ENCODE data around the gene SMYD3. TPM values are rescaled to one million over a fixed set of nuclear protein-coding genes. Genes with fewer than 3 reads are reported as not detected.

SMYD3 gene
- total and polyA plus RNA-seq, 9 donors = 10.8 to 24.0 (median 13.7) TPM

DNA sequence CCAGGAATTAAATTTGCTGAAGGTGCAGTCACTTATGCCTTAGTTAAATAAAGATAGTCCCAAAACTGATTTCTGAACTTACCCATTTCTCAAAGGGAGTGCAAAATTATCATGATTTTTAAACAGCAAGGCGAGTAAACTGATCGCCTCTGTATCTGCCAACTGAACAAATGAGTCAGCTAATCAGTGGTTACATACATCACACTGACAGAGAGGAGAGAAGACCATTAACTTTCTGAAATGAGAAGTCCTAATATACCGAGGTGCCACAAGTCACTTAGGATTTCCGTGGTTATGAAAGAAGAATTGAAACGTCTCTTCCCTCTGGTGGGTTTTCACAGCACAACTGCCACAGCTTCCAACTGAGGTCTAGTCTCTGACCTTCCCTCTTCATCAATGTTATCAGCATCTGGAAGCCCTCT is 400.7 kb downstream of the SMYD3 start:
- no peaks in the 10 kb centered on the region for H3K36me3 ChIP-seq
- no peak overlapping the region for H3K4me3 ChIP-seq
- WGBS, 3 donors = 90 to 92% (median 92%) methylated on average over 5 of the region's 5 CpGs
- H3K4me1 ChIP-seq (ENCODE audit: insufficient read depth) = no peaks in the 10 kb centered on the region
- no peak for DNase-seq
- no peak overlapping the region for H3K27ac ChIP-seq
- no peaks in the 10 kb centered on the region for H3K27me3 ChIP-seq
- intact Hi-C loops (cut with DNase I) = no loop called here
- H3K9me3 ChIP-seq = no peaks in the 10 kb centered on the region
- TF ChIP-seq POLR2A (IDR thresholded peaks at IDR 0.05) = no peak
- TF ChIP-seq EP300 (IDR thresholded peaks at IDR 0.05) = no peak
- TF ChIP-seq, protein P1, sequence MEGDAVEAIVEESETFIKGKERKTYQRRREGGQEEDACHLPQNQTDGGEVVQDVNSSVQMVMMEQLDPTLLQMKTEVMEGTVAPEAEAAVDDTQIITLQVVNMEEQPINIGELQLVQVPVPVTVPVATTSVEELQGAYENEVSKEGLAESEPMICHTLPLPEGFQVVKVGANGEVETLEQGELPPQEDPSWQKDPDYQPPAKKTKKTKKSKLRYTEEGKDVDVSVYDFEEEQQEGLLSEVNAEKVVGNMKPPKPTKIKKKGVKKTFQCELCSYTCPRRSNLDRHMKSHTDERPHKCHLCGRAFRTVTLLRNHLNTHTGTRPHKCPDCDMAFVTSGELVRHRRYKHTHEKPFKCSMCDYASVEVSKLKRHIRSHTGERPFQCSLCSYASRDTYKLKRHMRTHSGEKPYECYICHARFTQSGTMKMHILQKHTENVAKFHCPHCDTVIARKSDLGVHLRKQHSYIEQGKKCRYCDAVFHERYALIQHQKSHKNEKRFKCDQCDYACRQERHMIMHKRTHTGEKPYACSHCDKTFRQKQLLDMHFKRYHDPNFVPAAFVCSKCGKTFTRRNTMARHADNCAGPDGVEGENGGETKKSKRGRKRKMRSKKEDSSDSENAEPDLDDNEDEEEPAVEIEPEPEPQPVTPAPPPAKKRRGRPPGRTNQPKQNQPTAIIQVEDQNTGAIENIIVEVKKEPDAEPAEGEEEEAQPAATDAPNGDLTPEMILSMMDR (IDR thresholded peaks at IDR 0.05) = no peak

DNA sequence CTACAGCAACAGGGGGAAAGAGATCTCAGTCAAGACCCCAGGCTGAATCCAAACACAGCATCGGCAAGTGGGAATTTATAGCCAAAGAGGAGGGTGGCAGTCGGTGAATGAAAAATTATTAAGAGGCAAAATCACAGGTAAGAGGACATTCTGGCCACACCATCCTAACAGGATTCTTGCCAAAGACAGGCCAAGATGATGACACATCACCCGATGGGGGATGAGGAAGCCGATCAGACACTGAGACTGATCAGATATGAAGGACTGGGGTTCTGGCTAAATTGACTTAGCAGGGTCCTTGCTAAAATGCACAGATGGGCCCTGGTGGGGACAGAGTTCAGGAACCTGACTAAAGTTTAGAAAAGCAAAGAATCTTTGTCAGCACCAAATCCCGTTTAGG is 402.2 kb downstream of the SMYD3 start:
- Histone ChIP-seq H3K9me3 (no peaks in the 10 kb centered on the region), H3K27ac (no peak overlapping the region), H3K4me3 (no peak overlapping the region), H3K4me1 (ENCODE audit: insufficient read depth) (no peaks in the 10 kb centered on the region), H3K27me3 (no peaks in the 10 kb centered on the region), H3K36me3 (no peaks in the 10 kb centered on the region)
- no peak for TF ChIP-seq POLR2A (IDR thresholded peaks at IDR 0.05)
- DNase-seq = no peak
- intact Hi-C loops (cut with DNase I) = no loop called here
- WGBS, 3 donors = 89 to 93% (median 92%) methylated on average over 5 of the region's 5 CpGs

DNA sequence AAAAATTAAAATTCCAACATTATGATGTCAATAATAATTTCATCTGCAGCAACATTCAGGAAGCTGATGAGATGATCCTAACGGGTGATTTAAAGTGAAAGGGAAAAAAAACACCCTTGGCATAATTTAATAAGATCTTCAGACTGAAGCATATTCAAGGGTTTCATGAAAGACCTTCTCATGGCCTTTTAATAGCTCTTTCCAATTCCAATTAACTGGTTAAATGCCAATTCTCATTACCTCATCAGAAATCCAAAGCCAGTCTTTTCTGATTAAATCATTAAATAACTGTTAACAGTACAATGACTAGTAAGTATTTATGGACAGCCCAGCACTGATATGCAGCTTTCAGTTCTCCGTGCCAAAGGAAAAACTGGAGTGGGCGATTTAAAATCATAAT is 407.5 kb downstream of the SMYD3 start:
- Histone ChIP-seq H3K27me3 (no peaks in the 10 kb centered on the region), H3K36me3 (no peaks in the 10 kb centered on the region), H3K4me3 (no peak overlapping the region), H3K4me1 (ENCODE audit: insufficient read depth) (peaks cover 2% of the 10 kb centered on the region), H3K27ac (no peak overlapping the region), H3K9me3 (no peaks in the 10 kb centered on the region)
- no peak for DNase-seq
- intact Hi-C loops (cut with DNase I) = no loop called here
- TF ChIP-seq POLR2A (IDR thresholded peaks at IDR 0.05) = no peak
- TF ChIP-seq, protein P1 (IDR thresholded peaks at IDR 0.05) = no peak
- no peak for TF ChIP-seq EP300 (IDR thresholded peaks at IDR 0.05)
- WGBS, 3 donors = 67 to 69% (median 69%) methylated on average over 3 of the region's 3 CpGs

DNA sequence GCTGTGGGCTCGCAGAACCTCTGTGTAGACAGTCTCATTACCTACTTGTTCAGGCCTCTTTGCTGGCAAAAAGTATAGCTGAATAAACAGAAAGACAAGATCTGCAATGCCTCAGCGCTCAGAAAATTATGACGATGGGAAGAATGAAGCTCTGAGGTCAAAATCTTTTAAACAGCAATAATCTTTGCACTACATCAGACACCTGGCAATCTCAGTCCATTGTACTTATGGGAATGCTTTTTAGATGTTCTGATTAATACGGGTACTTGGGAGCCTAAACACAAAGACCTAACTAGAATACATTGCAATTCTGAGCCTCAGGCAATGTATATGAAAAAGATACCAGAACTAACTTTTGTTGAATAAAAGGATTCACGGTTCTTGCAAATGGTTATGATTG is 410.7 kb downstream of the SMYD3 start:
- 94 to 97% (median 95%) methylated on average over 5 of the region's 5 CpGs for WGBS, 3 donors
- DNase-seq = no peak
- Histone ChIP-seq H3K4me1 (ENCODE audit: insufficient read depth) (peaks cover 3% of the 10 kb centered on the region), H3K4me3 (no peak overlapping the region), H3K9me3 (no peaks in the 10 kb centered on the region), H3K27ac (no peak overlapping the region), H3K36me3 (no peaks in the 10 kb centered on the region), H3K27me3 (no peaks in the 10 kb centered on the region)
- TF ChIP-seq, protein P1 (IDR thresholded peaks at IDR 0.05) = no peak
- TF ChIP-seq POLR2A (IDR thresholded peaks at IDR 0.05) = no peak
- TF ChIP-seq EP300 (IDR thresholded peaks at IDR 0.05) = no peak
- intact Hi-C loops (cut with DNase I) = no loop called here

DNA sequence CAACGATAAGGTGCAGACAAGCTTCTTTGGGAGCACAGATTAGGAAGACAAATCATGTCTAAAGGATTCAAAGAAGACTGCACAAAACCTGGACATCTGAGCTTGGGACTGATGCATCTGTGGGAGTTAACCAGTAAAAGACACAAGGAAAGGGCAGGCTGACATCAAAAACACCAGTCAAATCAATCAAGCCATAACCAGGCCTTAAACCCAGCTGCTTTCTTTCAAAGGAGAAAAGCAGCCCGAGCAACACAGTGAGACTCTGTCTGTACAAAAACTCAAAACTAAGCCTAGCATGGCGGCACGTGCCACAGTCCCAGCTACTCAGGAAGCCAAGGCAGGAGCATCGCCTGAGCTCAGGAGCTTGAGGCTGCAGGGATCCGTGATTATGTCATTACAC is 411.6 kb downstream of the SMYD3 start:
- Histone ChIP-seq H3K36me3 (no peaks in the 10 kb centered on the region), H3K27me3 (no peaks in the 10 kb centered on the region), H3K27ac (no peak overlapping the region), H3K9me3 (no peaks in the 10 kb centered on the region), H3K4me3 (no peak overlapping the region), H3K4me1 (ENCODE audit: insufficient read depth) (peaks cover 3% of the 10 kb centered on the region)
- WGBS, 3 donors = 49 to 57% (median 54%) methylated on average over 6 of the region's 6 CpGs
- TF ChIP-seq, protein P1 (IDR thresholded peaks at IDR 0.05) = no peak
- no peak for TF ChIP-seq POLR2A (IDR thresholded peaks at IDR 0.05)
- TF ChIP-seq EP300 (IDR thresholded peaks at IDR 0.05) = no peak
- intact Hi-C loops (cut with DNase I) = no loop called here
- DNase-seq = no peak
